Smooth muscle cell (in vitro differentiated cells): ENCODE measurements around the gene ERAS. TPM values are rescaled to one million over a fixed set of nuclear protein-coding genes. Genes with fewer than 3 reads are reported as not detected.

Experiments
- DNase-seq: peaks from one replicate; lab custom pipeline; 2025; ENCODE audit not compliant: unreplicated experiment; lab: John Stamatoyannopoulos, UW
- H2AFZ ChIP-seq: fragments of 200-600 bp; sonication (generic); 2 replicates; pipeline ENCODE4 v1.6.0; 2016; ENCODE audit warnings: antibody characterized with exemption, low read depth, mild to moderate bottlenecking
- H3F3A ChIP-seq: fragments of 200-600 bp; sonication (generic); 2 replicates; pipeline ENCODE4 v1.6.0; 2017; ENCODE audit warnings: antibody characterized with exemption, low read depth
- H3K27ac ChIP-seq: fragments of 200-600 bp; sonication (generic); 2 replicates; pipeline ENCODE4 v1.5.1; 2016; ENCODE audit warnings: low read depth, mild to moderate bottlenecking
- H3K27me3 ChIP-seq: fragments of 200-600 bp; sonication (generic); 2 replicates; pipeline ENCODE4 v1.6.1; 2016; ENCODE audit warnings: low read depth, mild to moderate bottlenecking
- H3K36me3 ChIP-seq: fragments of 200-600 bp; sonication (generic); 2 replicates; pipeline ENCODE4 v1.5.1; 2016; ENCODE audit warnings: low read depth
- H3K4me1 ChIP-seq: fragments of 200-600 bp; sonication (generic); 2 replicates; pipeline ENCODE4 v1.5.1; 2016; ENCODE audit warnings: low read depth
- H3K4me2 ChIP-seq: fragments of 200-600 bp; sonication (generic); 2 replicates; pipeline ENCODE4 v1.6.0; 2016; ENCODE audit warnings: mild to moderate bottlenecking
- H3K4me3 ChIP-seq: fragments of 200-600 bp; sonication (generic); 2 replicates; pipeline ENCODE4 v1.5.1; 2016; ENCODE audit warnings: mild to moderate bottlenecking
- H3K79me2 ChIP-seq: fragments of 200-600 bp; sonication (generic); 2 replicates; pipeline ENCODE4 v1.6.0; 2016; ENCODE audit warnings: low read depth, mild to moderate bottlenecking
- H3K9ac ChIP-seq: fragments of 200-600 bp; sonication (generic); 2 replicates; pipeline ENCODE4 v1.6.0; 2016; ENCODE audit warnings: low read depth
- H3K9me3 ChIP-seq: fragments of 200-600 bp; sonication (generic); replicated peaks from 2 replicates; pipeline ENCODE4 v1.5.1; 2016; ENCODE audit warnings: low read depth
- H4K20me1 ChIP-seq: fragments of 200-600 bp; sonication (generic); 2 replicates; pipeline ENCODE4 v1.6.0; 2016; ENCODE audit warnings: low read depth
- WGBS: methylation state at CpG from one replicate; pipeline ENCODE4 v1.1.7; 2016; ENCODE audit warnings: low lambda C conversion rate; 5-methylcytosine and 5-hydroxymethylcytosine counted together
- polyA plus RNA-seq: library from polyadenylated mRNA; unstranded; fragments of >200 nt; fragmentation: Nextera tagmentation; extraction: Ambion mirVana; gene quantifications from 2 replicates; pipeline ENCODE4 v1.2.1, GENCODE V29; 2016
- total RNA-seq: library from RNA; depleted of rRNA; stranded (reverse); fragments of >200 nt; gene quantifications from 2 replicates; pipeline ENCODE4 v1.2.3, GENCODE V29; 2014
- TF ChIP-seq, protein P1 (sequence below): fragments of 200-600 bp; sonication (generic); IDR thresholded peaks from 2 replicates; pipeline ENCODE4 v1.5.1; 2017; ENCODE audit warnings: borderline replicate concordance, mild to moderate bottlenecking, antibody characterized with exemption; ENCODE audit not compliant: insufficient read depth, poor library complexity, severe bottlenecking

ERAS gene
- total and polyA plus RNA-seq, 2 experiments from 2014 or later, result not detected

DNA sequence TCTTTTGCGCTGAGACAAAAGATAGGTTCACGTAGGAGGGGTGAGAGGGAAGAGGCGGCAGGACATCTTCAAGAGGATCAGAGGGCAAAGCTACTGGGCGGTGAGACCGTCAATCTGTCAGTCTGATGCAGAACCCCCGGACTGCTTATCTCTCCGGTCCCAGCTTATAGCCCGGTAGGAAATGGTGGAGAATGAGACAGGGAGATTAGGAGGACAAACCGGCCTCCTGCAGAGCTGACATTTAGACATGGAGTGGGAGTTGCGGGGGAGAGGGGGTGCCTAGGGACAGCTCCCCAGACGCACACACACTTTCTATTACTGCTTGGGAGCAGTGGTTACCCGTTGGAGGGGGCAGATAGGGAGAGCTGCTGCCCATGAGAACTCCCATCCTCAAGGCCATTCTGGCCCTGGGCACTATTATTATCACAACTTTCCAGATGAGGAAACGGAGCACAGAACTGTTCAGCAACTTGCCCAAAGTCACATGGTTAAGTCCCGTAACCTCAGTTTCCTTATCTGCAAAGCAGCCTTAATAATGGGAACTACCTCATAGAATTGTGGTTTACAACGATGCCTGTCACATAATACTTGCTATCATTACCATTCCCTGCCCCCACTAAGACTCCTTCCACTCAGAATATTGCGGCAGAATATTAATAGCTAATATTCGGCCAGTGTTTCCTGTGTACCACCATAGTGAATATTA is 25.6 kb upstream of the ERAS start:
- WGBS, result 57% methylated on average over 17 of the region's 17 CpGs
- Histone ChIP-seq H3K27ac (peak overlapping the region; percentile 90), H3K79me2 (no peaks in the 10 kb centered on the region), H2AFZ (no peak overlapping the region), H3K27me3 (no peaks in the 10 kb centered on the region), H3F3A (no peaks in the 10 kb centered on the region), H3K4me2 (peak overlapping the region; percentile 86), H4K20me1 (no peaks in the 10 kb centered on the region), H3K36me3 (no peaks in the 10 kb centered on the region), H3K9me3 (no peaks in the 10 kb centered on the region), H3K4me3 (peak overlapping the region; percentile 62), H3K4me1 (no peaks in the 10 kb centered on the region), H3K9ac (peak overlapping the region; percentile 80)
- DNase-seq, result no peak
- TF ChIP-seq, protein P1, sequence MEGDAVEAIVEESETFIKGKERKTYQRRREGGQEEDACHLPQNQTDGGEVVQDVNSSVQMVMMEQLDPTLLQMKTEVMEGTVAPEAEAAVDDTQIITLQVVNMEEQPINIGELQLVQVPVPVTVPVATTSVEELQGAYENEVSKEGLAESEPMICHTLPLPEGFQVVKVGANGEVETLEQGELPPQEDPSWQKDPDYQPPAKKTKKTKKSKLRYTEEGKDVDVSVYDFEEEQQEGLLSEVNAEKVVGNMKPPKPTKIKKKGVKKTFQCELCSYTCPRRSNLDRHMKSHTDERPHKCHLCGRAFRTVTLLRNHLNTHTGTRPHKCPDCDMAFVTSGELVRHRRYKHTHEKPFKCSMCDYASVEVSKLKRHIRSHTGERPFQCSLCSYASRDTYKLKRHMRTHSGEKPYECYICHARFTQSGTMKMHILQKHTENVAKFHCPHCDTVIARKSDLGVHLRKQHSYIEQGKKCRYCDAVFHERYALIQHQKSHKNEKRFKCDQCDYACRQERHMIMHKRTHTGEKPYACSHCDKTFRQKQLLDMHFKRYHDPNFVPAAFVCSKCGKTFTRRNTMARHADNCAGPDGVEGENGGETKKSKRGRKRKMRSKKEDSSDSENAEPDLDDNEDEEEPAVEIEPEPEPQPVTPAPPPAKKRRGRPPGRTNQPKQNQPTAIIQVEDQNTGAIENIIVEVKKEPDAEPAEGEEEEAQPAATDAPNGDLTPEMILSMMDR, result no peak

DNA sequence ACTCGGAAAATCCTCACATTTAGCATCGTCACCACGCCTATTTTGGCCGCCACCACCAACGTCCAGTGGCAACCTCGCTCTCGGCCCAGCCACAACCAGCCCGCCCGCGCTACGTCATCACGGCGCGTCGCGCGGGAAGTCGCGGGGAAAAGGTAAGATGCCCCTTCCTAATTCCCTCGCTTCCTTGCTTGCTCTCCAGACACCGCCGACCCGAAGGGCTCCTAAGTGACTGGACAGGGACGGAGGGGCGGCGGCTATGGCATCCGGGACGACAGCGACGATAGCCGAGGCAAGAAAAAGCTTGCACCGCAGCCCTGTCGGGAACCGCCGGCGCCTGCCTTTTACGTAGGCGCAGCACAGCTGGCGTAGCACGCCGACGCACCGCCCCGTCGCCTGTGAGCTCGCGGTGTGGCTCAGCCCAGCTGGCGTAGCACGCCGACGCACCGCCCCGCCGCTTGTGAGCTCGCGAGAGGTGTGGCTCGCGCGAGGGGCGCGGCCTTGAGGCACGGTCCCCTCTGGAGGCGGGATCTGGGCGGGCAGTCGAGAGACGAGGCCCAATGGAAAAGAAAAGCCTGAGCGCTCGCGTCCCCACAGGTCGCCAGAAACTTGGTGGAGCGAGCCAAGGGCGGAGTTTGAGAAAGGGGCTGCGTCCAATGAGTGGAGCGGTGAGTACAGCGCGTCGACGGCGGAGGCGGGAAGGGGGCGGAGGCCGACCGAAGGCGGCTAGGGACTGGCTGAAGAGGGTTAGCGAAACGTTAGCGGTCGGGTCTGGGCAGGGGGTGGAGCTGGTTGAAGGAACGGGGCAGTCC is 24.8 kb upstream of the ERAS start, which contains the start of gene HDAC6:
Gene HDAC6, plus strand, starts transcription at position 788 of the 809 bp plus-strand sequence. CDS start 626 bp downstream, outside the sequence.
- Histone ChIP-seq H2AFZ (peak within 1 kb of the TSS; percentile 53), H3K4me1 (no peaks in the 10 kb centered on the region), H3K36me3 (no peaks in the 10 kb centered on the region), H3K27me3 (no peaks in the 10 kb centered on the region), H3K4me3 (peak within 1 kb of the TSS; percentile 62), H3K9ac (peak within 1 kb of the TSS; percentile 80), H3F3A (no peaks in the 10 kb centered on the region), H3K4me2 (peak within 1 kb of the TSS; percentile 86), H3K79me2 (no peaks in the 10 kb centered on the region), H3K27ac (peak within 1 kb of the TSS; percentile 90), H4K20me1 (no peaks in the 10 kb centered on the region), H3K9me3 (no peaks in the 10 kb centered on the region)
- TF ChIP-seq, protein P1, result no peak
- peak; percentile 83 for DNase-seq
- WGBS, result 39% methylated on average over 80 of the region's 89 CpGs

DNA sequence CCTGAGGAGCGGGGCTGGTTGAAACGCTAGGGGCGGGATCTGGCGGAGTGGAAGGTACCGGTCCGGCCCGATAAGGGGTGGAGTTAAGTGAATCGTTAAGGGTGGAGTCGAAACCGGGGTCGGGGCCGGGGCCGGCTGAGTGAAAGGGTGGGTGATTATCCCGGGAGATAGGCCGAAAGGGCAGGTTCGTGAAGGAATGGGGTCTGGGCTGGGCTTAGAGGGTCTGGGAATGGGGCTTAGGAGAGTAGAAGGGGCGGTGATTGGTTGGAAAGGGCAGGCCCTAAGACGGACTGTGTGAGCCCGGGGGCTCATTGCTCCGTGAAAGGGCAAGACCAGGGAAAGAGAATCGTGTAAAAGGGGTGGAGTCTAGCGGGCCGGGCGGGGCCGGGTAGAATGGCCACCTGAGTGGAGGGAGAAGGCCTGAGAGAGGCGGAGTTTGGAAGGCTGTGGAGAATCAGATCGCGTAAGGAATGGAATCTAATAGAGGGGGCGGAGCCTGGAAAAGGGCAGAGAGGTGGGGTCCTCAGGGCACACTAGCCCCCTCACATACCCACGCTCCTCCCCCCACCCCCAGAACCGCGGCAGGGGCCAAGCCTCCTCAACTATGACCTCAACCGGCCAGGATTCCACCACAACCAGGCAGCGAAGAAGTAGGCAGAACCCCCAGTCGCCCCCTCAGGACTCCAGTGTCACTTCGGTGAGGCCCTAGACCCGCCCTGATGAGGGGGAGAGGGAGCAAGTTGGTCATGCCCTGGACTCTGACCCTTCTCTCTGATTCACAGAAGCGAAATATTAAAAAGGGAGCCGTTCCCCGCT is 24.0 kb upstream of the ERAS start:
- Histone ChIP-seq H3K9ac (peak overlapping the region; percentile 75), H3K4me3 (peak overlapping the region; percentile 44), H3K79me2 (no peaks in the 10 kb centered on the region), H3K27me3 (no peaks in the 10 kb centered on the region), H2AFZ (no peak overlapping the region), H3K9me3 (no peaks in the 10 kb centered on the region), H3K4me2 (peak overlapping the region; percentile 48), H3K36me3 (no peaks in the 10 kb centered on the region), H4K20me1 (no peaks in the 10 kb centered on the region), H3K4me1 (no peaks in the 10 kb centered on the region), H3K27ac (peak overlapping the region; percentile 84), H3F3A (no peaks in the 10 kb centered on the region)
- TF ChIP-seq, protein P1, result no peak
- peak; percentile 55 for DNase-seq
- 34% methylated on average over 32 of the region's 40 CpGs for WGBS
